Loucy (cell line): ENCODE data around the gene SRBD1.

Source experiments
- H2AFZ ChIP-seq: fragments of 200-600 bp; sonication (generic); 2 replicates; pipeline ENCODE4 v1.6.0; 2016; ENCODE audit warnings: antibody characterized with exemption, mild to moderate bottlenecking, low read length, moderate library complexity
- H3F3A ChIP-seq: fragments of 200-600 bp; 2 replicates; pipeline ENCODE4 v1.6.0; 2016; ENCODE audit warnings: antibody characterized with exemption, low read depth, mild to moderate bottlenecking
- H3K27me3 ChIP-seq: fragments of 200-600 bp; sonication (generic); 2 replicates; pipeline ENCODE4 v1.6.1; 2014; ENCODE audit warnings: low read length, mild to moderate bottlenecking; ENCODE audit not compliant: insufficient read depth, poor library complexity, severe bottlenecking
- H3K36me3 ChIP-seq: fragments of 200-600 bp; sonication (generic); 2 replicates; pipeline ENCODE4 v1.6.1; 2016; ENCODE audit warnings: low read length; ENCODE audit not compliant: insufficient read depth
- H3K4me1 ChIP-seq: fragments of 200-600 bp; sonication (generic); 2 replicates; pipeline ENCODE4 v1.5.1; 2014; ENCODE audit warnings: low read length, mild to moderate bottlenecking; ENCODE audit not compliant: insufficient read depth, poor library complexity, severe bottlenecking
- H3K4me2 ChIP-seq: fragments of 200-600 bp; sonication (generic); 2 replicates; pipeline ENCODE4 v1.6.0; 2014; ENCODE audit warnings: antibody characterized with exemption, low read length, low read depth, mild to moderate bottlenecking; ENCODE audit not compliant: poor library complexity, severe bottlenecking
- H3K4me3 ChIP-seq: fragments of 200-600 bp; sonication (generic); 2 replicates; pipeline ENCODE4 v1.5.1; 2014; ENCODE audit warnings: low read length, mild to moderate bottlenecking, mixed read lengths; ENCODE audit not compliant: poor library complexity, severe bottlenecking
- H3K79me2 ChIP-seq: fragments of 200-600 bp; sonication (generic); 2 replicates; pipeline ENCODE4 v1.6.1; 2014; ENCODE audit warnings: low read length; ENCODE audit not compliant: insufficient read depth
- H3K9ac ChIP-seq: fragments of 200-600 bp; sonication (generic); 2 replicates; pipeline ENCODE4 v1.6.0; 2014; ENCODE audit warnings: mild to moderate bottlenecking, low read depth, low read length, moderate library complexity; ENCODE audit not compliant: poor library complexity, severe bottlenecking
- H3K9me2 ChIP-seq: fragments of 200-600 bp; sonication (generic); replicated peaks from 2 replicates; pipeline ENCODE4 v1.6.1; 2016; ENCODE audit warnings: low read depth, low read length, mixed read lengths
- H3K9me3 ChIP-seq: fragments of 200-600 bp; sonication (generic); 2 replicates; pipeline ENCODE4 v1.6.1; 2014; ENCODE audit warnings: mild to moderate bottlenecking, antibody characterized with exemption, low read length, low read depth; ENCODE audit not compliant: insufficient read depth
- H4K20me1 ChIP-seq: fragments of 200-600 bp; sonication (generic); 2 replicates; pipeline ENCODE4 v1.6.0; 2014; ENCODE audit warnings: antibody characterized with exemption, low read length, mild to moderate bottlenecking; ENCODE audit not compliant: insufficient read depth, poor library complexity, severe bottlenecking
- CTCF ChIP-seq: fragments of 200-600 bp; sonication (generic); conservative IDR thresholded peaks from 2 replicates; pipeline ENCODE4 v1.5.1; 2014; ENCODE audit warnings: mild to moderate bottlenecking, antibody characterized with exemption, low read length
- EZH2phosphoT487 ChIP-seq: fragments of 200-600 bp; IDR thresholded peaks from 2 replicates; pipeline ENCODE4 v1.6.1; 2018; ENCODE audit warnings: antibody characterized with exemption, mild to moderate bottlenecking, moderate library complexity, borderline replicate concordance

Gene SRBD1

GRCh38 chr2:45631955-45632354 is 20.9 kb upstream of the SRBD1 start:
- no peaks in the 10 kb centered on the region for H3K79me2 ChIP-seq
- no peak overlapping the region for H3K4me3 ChIP-seq
- H3F3A ChIP-seq: no peaks in the 10 kb centered on the region
- no peak overlapping the region for H3K9ac ChIP-seq
- H3K36me3 ChIP-seq: no peaks in the 10 kb centered on the region
- no peak for TF ChIP-seq EZH2phosphoT487
- TF ChIP-seq CTCF: no peak
- H4K20me1 ChIP-seq: no peaks in the 10 kb centered on the region
- no peaks in the 10 kb centered on the region for H3K9me3 ChIP-seq
- no peaks in the 10 kb centered on the region for H3K27me3 ChIP-seq
- H2AFZ ChIP-seq: no peak overlapping the region
- no peaks in the 10 kb centered on the region for H3K4me1 ChIP-seq
- H3K4me2 ChIP-seq: no peak overlapping the region
- H3K9me2 ChIP-seq: no peaks in the 10 kb centered on the region

GRCh38 chr2:45631319-45631718 is 20.3 kb upstream of the SRBD1 start:
- H3K79me2 ChIP-seq: no peaks in the 10 kb centered on the region
- no peak overlapping the region for H2AFZ ChIP-seq
- H3K27me3 ChIP-seq: no peaks in the 10 kb centered on the region
- no peak overlapping the region for H3K4me3 ChIP-seq
- no peaks in the 10 kb centered on the region for H3K9me3 ChIP-seq
- H3F3A ChIP-seq: no peaks in the 10 kb centered on the region
- no peaks in the 10 kb centered on the region for H3K36me3 ChIP-seq
- H3K9me2 ChIP-seq: no peaks in the 10 kb centered on the region
- TF ChIP-seq CTCF (no peak), EZH2phosphoT487 (no peak)
- H3K4me1 ChIP-seq: no peaks in the 10 kb centered on the region
- no peak overlapping the region for H3K4me2 ChIP-seq
- H4K20me1 ChIP-seq: no peaks in the 10 kb centered on the region
- H3K9ac ChIP-seq: no peak overlapping the region

GRCh38 chr2:45629971-45630370 is 18.9 kb upstream of the SRBD1 start:
- TF ChIP-seq EZH2phosphoT487: no peak
- no peak for TF ChIP-seq CTCF
- Histone ChIP-seq H3K4me3 (no peak overlapping the region), H3K27me3 (no peaks in the 10 kb centered on the region), H4K20me1 (no peaks in the 10 kb centered on the region), H2AFZ (0 out of 2 replicates have a peak overlapping the region, but pooled peaks have one; percentile 18), H3K4me2 (no peak overlapping the region), H3K9ac (no peak overlapping the region), H3K9me2 (no peaks in the 10 kb centered on the region), H3F3A (no peaks in the 10 kb centered on the region), H3K36me3 (no peaks in the 10 kb centered on the region), H3K4me1 (no peaks in the 10 kb centered on the region), H3K79me2 (no peaks in the 10 kb centered on the region), H3K9me3 (no peaks in the 10 kb centered on the region)
